Skeletal muscle tissue (tissue), 4 donors: ENCODE measurements around the gene DSN1. TPM values are rescaled to one million over a fixed set of nuclear protein-coding genes. Genes with fewer than 3 reads are reported as not detected.

Experiments used
- H3K27ac ChIP-seq: one replicate; pipeline ENCODE4 v1.7.0; 2013; ENCODE audit warnings: mild to moderate bottlenecking, low read depth, low read length, inconsistent platforms
- H3K27me3 ChIP-seq, 3 donors: one replicate each; pipeline ENCODE4 v1.7.0; 2013; ENCODE audit warnings: low read length in 3 of 3; ENCODE audit not compliant: control insufficient read depth in 3 of 3, insufficient read depth in 3 of 3
- H3K36me3 ChIP-seq, 3 donors: one replicate each; pipeline ENCODE4 v1.7.0; 2013; ENCODE audit warnings: low read length in 3 of 3; ENCODE audit not compliant: control insufficient read depth in 3 of 3, insufficient read depth in 3 of 3
- H3K4me1 ChIP-seq, 3 donors: one replicate each; pipeline ENCODE4 v1.7.0; 2013; ENCODE audit warnings: low read length in 3 of 3, mild to moderate bottlenecking in 3 of 3; ENCODE audit not compliant: control insufficient read depth in 3 of 3, insufficient read depth in 3 of 3
- H3K4me3 ChIP-seq, 3 donors: one replicate each; pipeline ENCODE4 v1.7.0; 2013; ENCODE audit warnings: low read length in 3 of 3
- H3K9ac ChIP-seq, 3 donors: one replicate each; pipeline ENCODE4 v1.7.0; 2013; ENCODE audit warnings: low read length in 3 of 3, mild to moderate bottlenecking in 3 of 3, moderate library complexity in 2 of 3, low read depth in 1 of 3
- H3K9me3 ChIP-seq, 3 donors: one replicate each; pipeline ENCODE4 v1.7.0; 2013; ENCODE audit warnings: low read length in 3 of 3; ENCODE audit not compliant: control insufficient read depth in 3 of 3
- total RNA-seq: library from RNA; depleted of rRNA; stranded (reverse); fragments of >200 nt; gene quantifications from one replicate; pipeline ENCODE4 v1.2.3, GENCODE V29; 2014
- donor health status: Osteomylitis.

DSN1 gene
- total RNA-seq, 1 donor from 2014 or later = 5.7 TPM

GRCh38 chr20:36796875-36797274 is 23.3 kb upstream of the DSN1 start:
- Histone ChIP-seq H3K27ac (no peak overlapping the region), H3K9ac (no peak overlapping the region), H3K27me3 (no peaks in the 10 kb centered on the region), H3K9me3 (no peaks in the 10 kb centered on the region), H3K4me3 (no peak overlapping the region), H3K36me3 (peaks cover 21 to 57% (median 26%) of the 10 kb centered on the region in 3 donors), H3K4me1 (peaks cover 0 to 2% (median 0%) of the 10 kb centered on the region in 3 donors)

DNA sequence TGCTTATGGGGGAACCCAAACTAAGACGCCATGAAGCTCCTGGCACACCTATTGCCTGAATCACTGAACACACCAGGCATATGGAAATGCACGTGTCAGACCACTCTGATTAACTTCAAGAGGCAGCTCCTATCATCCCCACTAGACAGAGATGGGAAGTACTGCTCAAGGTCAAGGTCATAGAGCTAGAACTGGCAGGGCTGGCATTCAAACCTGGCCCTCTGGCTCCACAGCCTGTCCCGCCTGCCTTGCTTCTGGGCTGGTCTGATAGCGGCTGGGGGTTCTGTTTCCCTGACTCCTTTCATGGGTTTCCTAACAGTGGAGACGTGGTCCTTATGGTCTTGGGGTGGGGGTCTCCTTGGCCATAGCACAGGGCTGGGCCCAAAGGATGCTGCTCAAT is 22.6 kb upstream of the DSN1 start:
- no peak overlapping the region for H3K9ac ChIP-seq
- H3K27ac ChIP-seq = no peak overlapping the region
- H3K4me3 ChIP-seq = no peak overlapping the region
- H3K4me1 ChIP-seq = peaks cover 0 to 2% (median 0%) of the 10 kb centered on the region in 3 donors
- no peaks in the 10 kb centered on the region for H3K9me3 ChIP-seq
- peaks cover 21 to 55% (median 26%) of the 10 kb centered on the region in 3 donors for H3K36me3 ChIP-seq
- no peaks in the 10 kb centered on the region for H3K27me3 ChIP-seq

DNA sequence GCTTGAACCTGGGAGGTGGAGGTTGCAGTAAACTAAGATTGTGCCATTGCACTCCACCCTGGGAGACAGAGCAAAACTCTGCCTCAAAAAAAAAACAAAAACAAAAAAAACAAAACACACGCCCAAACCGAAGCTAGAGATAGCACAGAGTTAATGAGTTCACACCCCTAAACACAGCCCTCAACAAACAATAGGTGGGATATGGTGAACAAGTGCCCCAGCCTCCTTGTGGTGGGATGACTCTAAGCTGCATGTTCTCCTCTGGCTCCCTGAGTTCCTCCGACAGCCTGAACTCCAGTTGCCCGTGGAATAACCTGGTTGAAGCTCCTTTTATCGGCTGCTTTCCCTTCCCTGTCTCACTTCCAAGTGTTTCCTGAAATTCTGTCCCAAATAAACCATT is 22.1 kb upstream of the DSN1 start:
- H3K4me1 ChIP-seq = peaks cover 0 to 2% (median 0%) of the 10 kb centered on the region in 3 donors
- H3K36me3 ChIP-seq = peaks cover 20 to 51% (median 26%) of the 10 kb centered on the region in 3 donors
- no peak overlapping the region for H3K4me3 ChIP-seq
- H3K9ac ChIP-seq = no peak overlapping the region
- H3K27ac ChIP-seq = no peak overlapping the region
- no peaks in the 10 kb centered on the region for H3K27me3 ChIP-seq
- no peaks in the 10 kb centered on the region for H3K9me3 ChIP-seq

DNA sequence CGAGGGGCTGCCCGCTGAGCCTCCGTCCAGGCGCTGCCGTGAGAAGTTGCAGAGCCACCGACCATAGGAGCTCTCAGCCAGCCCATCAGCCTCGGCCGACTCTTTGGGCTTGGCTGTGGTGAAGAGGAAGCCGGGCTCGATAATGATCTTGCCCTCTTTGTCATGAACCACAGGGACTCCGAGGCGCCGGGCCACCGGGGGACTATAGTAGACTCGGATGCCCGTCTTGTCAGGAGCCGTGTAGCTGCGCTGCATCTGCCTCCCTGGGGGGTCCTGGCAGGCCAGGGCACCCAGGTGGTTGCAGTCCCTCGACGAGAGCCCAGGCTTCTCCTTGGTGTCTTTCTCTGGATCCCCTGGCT is 20.5 kb upstream of the DSN1 start:
- H3K4me1 ChIP-seq = peaks cover 0 to 2% (median 0%) of the 10 kb centered on the region in 3 donors
- no peak overlapping the region for H3K4me3 ChIP-seq
- H3K36me3 ChIP-seq = peaks cover 17 to 42% (median 23%) of the 10 kb centered on the region in 3 donors

DNA sequence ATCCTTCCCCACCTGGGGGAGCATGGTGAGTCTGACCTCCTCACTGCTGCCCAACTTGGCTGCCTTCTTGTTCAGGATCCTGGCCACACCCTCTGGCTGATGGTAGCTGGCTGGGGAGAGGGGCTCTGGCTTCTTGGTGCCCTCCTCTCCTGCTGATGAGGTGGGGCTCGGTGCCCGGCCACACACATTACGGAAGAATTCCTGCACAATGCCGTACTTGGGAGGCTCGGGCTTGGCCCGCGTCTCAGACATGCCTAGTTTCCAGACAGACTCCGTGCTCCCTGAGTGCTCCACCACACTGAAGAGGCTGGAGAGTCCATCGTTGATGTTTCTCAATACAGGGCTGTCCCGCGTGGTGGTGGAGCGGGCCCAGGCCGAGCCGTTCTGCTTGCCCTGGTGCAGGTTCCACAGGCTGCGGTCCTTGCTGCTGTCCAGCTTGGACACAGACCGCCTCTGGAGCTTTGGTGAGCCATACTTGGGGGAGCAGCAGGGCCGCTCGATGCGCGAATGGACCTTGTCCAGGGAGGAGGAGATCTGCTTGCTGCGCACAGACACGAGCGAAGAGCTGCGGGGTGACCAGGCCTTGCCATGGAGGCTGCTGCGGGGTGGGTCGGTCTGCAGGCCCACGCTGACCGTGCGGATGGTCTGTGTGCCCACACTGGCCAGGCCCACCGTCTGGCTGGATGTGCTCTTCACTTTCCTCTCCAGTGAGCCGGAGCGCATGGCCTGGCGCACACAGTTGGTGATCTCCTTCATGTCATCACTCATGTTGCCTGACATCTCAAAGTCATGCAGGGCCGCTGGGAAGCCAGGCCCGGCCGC is 19.9 kb upstream of the DSN1 start:
- H3K4me3 ChIP-seq = no peak overlapping the region
- H3K27ac ChIP-seq = no peak overlapping the region
- peaks cover 13 to 40% (median 23%) of the 10 kb centered on the region in 3 donors for H3K36me3 ChIP-seq
- H3K9ac ChIP-seq = no peak overlapping the region
- peaks cover 0 to 2% (median 0%) of the 10 kb centered on the region in 3 donors for H3K4me1 ChIP-seq
- no peaks in the 10 kb centered on the region for H3K9me3 ChIP-seq
- no peaks in the 10 kb centered on the region for H3K27me3 ChIP-seq

More for the DNA sequence above, 20.5 kb upstream of the DSN1 start:
- no peaks in the 10 kb centered on the region for H3K27me3 ChIP-seq
- H3K27ac ChIP-seq = no peak overlapping the region
- no peak overlapping the region for H3K9ac ChIP-seq
- H3K9me3 ChIP-seq = no peaks in the 10 kb centered on the region

DNA sequence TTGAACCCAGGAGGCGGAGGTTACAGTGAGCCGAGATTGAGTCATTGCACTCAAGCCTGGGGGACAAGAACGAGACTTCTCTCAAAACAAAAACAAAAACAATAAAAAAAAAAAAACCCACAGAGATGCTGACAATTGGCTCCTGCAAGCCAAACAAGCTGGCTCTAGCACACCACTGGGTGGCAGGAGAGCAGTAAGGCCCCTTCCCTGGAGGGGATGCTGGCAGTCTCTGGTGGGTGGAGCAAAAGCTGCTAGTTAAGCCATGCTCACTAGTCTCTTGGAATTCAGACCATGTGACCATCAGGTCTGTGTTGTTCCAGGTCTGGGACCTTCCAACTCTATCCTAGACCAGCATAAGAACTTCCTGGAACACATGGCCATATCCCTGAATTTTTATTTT is 18.9 kb upstream of the DSN1 start:
- H3K27ac ChIP-seq = no peak overlapping the region
- H3K36me3 ChIP-seq = peaks cover 8 to 30% (median 22%) of the 10 kb centered on the region in 3 donors
- H3K4me1 ChIP-seq = peaks cover 0 to 2% (median 0%) of the 10 kb centered on the region in 3 donors
- H3K4me3 ChIP-seq = no peak overlapping the region
- no peaks in the 10 kb centered on the region for H3K9me3 ChIP-seq
- H3K27me3 ChIP-seq = no peaks in the 10 kb centered on the region
- H3K9ac ChIP-seq = no peak overlapping the region

- H3K9ac ChIP-seq = no peak overlapping the region
- no peaks in the 10 kb centered on the region for H3K9me3 ChIP-seq
- no peak overlapping the region for H3K27ac ChIP-seq
- peaks cover 0 to 2% (median 0%) of the 10 kb centered on the region in 3 donors for H3K4me1 ChIP-seq
- peaks cover 8 to 25% (median 17%) of the 10 kb centered on the region in 3 donors for H3K36me3 ChIP-seq
- no peaks in the 10 kb centered on the region for H3K27me3 ChIP-seq
- H3K4me3 ChIP-seq = no peak overlapping the region
Measured at GRCh38 chr20:36791862-36792261, 18.3 kb upstream of the DSN1 start.

DNA sequence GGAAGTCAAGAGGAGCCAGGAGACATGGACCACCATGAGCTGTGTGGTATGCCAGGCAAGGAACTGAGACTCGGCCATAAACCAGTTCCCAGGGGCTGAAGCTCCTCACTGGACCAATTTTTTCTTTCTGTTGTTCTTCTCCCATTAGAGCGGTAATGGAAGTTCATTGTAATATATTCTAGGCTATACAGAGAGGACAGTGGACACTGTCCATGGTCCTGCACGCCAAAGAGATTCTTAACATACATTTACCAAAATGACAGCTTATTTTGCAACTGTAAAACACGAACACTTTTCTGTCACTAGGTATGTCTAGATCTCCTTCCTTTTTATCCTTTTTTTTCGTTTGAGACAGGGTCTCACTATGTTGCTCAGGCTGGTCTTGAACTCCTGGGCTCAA is 13.1 kb upstream of the DSN1 start:
- H3K9ac ChIP-seq = no peak overlapping the region
- H3K4me3 ChIP-seq = no peak overlapping the region
- H3K9me3 ChIP-seq = no peaks in the 10 kb centered on the region
- peaks cover 2 to 8% (median 3%) of the 10 kb centered on the region in 3 donors for H3K4me1 ChIP-seq
- H3K36me3 ChIP-seq = peaks cover 7 to 24% (median 8%) of the 10 kb centered on the region in 3 donors
- H3K27ac ChIP-seq = no peak overlapping the region
- no peaks in the 10 kb centered on the region for H3K27me3 ChIP-seq

DNA sequence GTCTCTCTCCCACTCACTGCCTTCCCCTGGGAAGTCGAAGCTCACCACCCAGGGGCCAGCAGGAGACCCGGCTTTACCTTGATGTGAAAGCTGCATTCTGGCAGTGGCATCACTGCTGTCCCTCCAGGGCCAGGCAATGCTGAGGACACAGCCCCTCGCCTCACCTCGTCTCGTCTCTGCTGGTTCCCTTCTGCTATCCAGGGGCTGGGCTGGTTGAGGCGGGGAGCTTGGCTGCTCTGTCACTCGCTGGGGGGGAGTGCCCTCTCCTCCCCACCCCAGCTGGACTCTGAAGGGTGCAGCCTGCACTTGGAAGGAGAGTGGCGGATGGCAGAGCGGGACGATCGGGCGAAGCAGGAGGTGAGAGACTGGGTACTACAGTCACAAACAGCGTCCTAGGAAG is 12.7 kb upstream of the DSN1 start:
- Histone ChIP-seq H3K9me3 (no peaks in the 10 kb centered on the region), H3K4me1 (peaks cover 2 to 8% (median 3%) of the 10 kb centered on the region in 3 donors), H3K36me3 (peaks cover 7 to 24% (median 8%) of the 10 kb centered on the region in 3 donors), H3K27ac (no peak overlapping the region), H3K9ac (no peak overlapping the region), H3K4me3 (no peak overlapping the region), H3K27me3 (no peaks in the 10 kb centered on the region)

DNA sequence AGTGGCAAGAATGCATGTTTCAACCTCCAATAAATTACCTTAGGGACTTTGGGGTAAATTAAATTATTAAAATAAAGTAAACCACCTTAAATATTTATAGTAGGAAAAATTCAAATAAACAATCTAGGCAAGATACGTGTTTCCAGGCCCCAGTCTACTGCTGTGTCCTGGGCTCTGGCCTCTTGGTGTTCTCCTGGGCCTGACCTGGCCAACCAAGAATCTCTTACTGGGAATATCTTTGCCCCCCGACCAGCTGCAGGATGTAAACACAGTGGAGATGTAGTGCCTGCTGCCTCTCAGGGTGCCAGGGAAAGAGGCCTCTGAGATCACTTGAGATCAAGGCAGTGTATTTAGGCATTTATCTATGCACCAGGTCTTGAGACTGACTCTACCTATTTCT is 11.7 kb upstream of the DSN1 start:
- H3K4me3 ChIP-seq = no peak overlapping the region
- peaks cover 7 to 24% (median 8%) of the 10 kb centered on the region in 3 donors for H3K36me3 ChIP-seq

More for the DNA sequence above, 11.7 kb upstream of the DSN1 start:
- H3K4me1 ChIP-seq = peaks cover 2 to 8% (median 3%) of the 10 kb centered on the region in 3 donors
- no peak overlapping the region for H3K9ac ChIP-seq
- no peak overlapping the region for H3K27ac ChIP-seq
- no peaks in the 10 kb centered on the region for H3K9me3 ChIP-seq
- H3K27me3 ChIP-seq = no peaks in the 10 kb centered on the region
